ENCODE measurements around the gene TKFC.
A peak's percentile ranks its signal among the peaks of the same experiment; 100 is the strongest.
"Not testable (repeated sequence)": the region's sequence is repeated elsewhere in the genome, so short reads cannot be mapped to it uniquely, and the experiment has no call there.

The TKFC gene

DNA sequence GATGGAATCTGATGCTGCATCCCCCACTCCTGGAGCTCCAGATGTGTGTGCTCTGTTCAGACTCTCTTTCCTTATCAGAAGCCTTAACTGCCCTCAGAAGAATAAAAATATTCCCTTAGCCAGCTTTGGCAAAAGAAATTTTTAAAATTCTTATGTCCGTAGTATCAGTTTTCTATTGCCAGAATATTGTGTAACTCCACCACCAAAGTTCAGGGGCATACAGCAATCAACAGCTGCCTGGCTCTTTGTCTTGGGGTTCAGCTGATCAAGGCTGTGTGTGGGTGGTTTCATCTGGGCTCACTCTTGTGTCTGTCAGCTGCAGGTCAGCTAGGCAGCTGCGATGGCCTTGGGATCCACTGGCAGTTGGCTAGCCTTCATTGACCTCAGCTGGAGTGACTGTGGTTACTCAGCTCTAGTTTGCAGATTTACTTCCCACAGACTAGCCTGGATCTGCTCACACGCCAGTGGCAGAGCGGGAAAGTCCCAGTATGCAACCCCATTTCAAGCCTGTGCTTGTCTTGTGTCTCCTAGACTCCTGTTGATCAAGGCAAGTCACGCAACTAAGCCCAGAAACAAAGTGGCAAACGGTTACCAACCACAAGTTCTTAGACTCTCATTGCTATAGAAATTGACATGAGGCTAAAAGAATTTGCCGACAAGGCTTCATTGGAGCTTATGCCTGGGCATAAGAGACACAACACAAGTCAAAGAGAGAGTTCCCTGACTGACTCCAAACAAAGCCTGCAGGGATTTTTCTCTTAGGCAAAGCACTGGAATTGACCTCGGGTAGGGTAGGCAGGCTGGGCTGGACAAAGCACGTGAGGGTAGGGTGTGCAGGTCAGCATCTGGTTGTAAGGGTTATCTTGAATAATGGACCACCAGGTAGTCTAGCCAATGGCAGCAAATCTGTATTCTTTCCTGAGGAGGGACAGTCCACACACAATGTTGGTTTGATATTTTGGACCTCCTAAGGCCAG lies 36.6 kb downstream of the TKFC start:
- no peak for FAIRE-seq

DNA sequence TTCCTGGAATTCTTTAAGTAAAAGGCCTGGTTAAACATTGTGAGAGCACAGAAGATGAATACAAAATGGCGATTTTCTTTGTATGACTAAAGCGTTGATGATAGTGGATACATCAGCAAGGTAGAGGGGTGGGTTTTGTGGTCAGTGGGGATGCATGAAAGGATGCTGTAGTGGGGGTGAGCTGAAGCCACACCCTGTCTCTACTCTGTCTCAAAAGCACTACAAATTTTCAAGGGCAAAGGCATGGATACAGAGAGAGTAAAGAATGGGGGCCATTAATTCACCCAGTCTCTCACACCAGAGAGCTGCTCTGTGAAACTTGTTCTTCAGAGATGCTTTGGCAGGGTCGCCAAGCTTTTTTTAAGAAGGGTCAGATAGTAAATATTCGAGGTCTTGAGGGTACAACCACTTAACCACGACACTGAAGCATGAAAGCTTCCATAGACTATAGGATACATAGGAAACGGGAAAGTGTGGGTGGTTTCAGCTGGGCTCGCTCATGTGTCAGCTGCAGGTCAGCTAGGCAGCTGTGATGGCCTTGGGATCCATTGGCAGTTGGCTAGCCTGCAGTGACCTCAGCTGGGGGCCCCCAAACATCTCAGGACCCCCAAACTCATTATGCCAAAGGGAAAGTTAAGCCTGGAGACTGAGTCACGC lies 37.4 kb downstream of the TKFC start:
- no peak for FAIRE-seq

DNA sequence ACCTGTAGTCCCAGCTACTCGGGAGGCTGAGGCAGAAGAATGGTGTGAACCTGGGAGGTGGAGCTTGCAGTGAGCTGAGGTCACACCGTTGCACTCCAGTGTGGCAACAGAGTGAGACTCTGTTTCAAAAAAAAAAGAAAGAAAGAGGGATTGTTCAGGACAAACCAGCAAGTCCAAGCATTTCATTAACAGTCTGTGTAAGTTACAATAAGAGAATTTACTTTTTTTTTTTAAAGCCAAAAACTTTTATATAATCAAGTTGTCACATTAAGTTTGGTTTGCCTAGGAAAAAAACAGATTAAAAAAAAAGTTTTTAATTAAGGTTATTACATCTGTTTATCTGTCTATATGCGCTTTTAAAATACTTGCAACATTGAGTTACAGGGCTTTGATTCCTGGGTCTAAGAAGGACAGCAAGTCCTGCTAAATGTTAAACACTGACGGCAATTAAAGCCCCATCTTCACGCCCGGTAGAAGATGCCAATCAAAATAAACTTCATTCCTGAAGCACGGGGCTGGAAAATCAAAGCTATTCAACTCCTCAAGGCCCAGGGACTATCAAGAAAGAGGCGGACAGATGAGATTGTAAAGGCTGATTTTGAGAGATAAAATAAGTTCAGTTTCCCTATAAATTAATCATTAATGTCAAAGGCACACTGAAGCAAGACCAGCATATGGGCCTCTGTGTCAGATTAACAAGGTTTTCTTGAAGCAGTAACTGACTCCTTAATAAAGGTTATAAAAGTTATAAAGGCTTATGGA lies 39.8 kb downstream of the TKFC start:
- no peak for FAIRE-seq

DNA sequence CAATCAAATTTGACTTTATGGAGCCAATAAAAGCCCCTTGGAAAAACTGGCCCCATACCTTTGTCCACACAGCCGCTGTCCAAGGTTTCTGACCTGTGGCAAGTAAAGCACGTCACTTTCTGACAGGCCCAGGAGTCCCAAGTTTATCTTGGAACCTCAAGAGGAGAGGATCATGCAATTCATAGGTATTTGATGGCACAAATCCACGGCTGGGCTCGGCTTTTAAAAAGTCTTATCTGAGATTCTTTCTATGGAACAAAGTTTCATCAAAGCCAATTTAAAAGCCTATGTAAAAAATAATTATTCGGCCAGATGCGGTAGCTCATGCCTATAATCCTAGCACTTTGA lies 42.7 kb downstream of the TKFC start:
- FAIRE-seq, result no peak

DNA sequence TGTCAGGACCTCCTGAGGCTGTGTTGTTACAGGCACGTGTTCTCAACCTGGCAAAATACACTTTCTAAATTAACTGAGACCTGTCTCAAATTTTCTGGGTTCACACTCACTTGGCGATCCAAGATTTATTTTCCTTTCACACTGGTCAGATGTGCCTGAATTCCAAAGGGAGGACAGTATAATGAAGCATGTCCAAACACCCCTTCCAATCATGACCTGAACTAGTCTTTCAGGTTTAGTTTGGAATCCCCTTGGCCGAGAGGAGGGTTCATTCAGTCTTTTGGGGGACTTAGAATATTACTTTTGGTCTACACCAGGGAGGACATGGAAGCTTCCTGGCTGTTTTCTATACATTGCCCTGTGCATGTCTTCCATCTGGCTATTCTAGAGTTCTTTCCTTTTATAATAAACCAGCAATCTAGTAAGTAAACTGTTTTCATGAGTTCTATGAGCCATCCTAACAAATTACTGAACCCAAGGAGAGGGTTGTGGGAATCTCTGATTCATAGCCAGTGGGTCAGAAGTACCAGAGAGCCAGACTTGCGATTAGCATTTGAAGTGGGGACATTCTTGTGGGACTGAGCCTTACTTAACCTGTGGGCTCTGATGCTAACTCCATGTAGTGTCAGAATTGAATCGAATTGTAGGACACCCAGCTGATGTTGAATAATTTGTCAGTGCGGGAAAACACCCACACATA lies 44.6 kb downstream of the TKFC start:
- FAIRE-seq, result no peak

DNA sequence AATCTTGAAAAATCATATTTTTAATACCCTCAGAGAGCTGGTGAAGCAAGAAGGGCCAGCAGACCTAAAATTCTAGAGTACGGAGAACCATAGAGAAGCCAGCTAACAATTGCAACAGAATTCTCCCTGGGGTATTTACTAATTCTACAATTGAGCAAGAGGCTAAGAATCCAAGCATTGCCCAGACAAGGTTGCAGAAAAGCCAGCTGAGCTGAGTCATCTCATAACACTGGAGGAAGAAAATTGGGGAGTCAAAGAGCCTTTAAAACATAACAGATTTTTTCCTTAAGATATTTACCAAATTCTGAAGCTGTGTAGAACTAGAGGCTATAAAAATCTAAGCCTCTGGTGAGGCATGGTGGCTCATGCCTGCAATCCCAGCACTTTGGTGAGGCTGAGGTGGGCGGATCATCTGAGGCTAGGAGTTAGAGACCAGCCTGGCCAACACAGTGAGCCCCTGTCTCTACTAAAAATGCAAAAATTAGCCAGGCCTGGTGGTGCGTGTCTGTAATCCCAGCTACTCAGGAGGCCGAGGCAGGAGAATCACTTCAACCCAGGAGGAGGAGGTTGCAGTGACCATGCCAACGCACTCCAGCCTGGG lies 45.8 kb downstream of the TKFC start:
- FAIRE-seq, result peak; percentile 58

DNA sequence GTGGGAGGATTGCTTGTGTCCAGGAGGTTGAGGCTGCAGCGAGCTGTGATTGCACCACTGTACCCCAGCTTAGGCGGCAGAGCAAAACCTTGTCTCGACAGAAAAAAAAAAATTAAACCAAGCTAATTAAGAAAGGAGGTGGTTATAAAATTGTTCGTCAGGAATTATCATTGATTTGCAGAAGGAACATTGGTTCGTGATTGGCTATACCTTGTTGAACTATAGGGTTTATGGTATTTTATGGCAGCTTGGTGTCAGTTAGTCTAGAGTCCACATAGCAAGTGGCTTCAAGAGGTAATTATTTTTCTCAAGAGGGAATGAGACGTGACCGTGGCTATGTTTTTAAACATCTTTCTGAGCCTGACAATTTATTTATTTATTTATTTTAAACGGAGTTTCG lies 47.9 kb downstream of the TKFC start:
- no peak for FAIRE-seq

DNA sequence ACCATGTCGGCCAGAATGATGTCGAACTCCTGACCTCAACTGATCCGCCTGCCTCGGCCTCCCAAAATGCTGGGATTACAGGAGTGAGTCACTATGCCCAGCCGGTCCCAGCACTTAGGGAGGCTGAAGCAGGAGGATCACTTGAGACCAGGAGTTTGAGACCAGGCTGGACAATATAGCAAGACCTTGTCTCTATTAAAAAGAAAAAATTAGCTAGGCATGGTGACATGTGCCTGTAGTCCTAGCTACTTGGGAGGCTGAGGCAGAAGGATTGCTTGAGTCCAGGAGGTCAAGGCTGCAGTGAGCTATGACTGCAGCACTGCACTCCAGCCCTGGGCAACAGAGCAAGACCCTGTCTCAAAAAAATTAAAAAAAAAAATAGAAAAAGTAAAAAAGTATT lies 50.8 kb downstream of the TKFC start:
- not testable (repeated sequence) for FAIRE-seq

DNA sequence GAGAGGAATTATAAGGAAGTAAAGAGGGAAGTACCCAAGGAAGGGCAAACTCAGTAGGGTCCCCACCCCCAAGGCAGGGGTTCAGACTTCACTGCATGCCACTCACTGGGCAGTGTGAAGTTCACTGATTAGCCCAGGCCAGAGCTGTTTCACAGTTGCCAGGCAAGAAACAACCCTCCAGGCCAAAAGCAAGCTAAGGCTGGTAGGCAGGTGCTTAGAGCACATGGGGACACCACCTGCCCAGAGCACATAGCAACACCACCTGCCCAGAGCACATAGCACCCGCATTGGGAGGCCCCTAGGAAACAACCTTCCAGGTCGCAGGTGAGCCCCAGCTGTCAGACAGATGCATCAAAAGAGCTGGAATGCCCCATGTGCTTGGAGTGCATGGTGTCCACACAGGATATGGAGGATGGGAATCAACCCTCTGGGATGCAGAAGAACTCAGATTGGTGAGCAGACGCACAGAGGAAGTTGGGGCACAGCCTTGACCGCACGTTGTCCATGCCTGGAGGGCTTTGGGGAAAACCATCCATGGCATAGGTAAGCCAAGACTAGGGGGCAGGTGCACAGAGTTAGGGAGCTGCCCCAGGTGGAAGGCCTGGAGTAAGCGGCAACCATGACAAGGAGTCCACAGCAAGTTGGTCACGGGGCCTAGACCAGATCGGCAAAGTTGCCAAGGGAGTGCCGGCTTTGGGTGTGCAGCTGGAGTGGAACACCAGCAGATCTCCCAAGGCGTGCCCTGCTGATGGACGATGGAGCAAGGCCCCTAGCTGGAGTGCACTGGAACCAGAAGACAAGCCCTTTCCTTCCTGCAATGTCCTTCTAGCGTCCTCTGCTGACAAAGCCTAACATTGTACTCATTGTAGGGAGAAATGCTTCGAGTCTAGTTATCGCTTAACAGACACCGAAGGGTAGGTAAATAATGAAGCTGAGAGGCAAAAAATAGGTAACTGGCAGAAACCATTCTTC lies 51.5 kb downstream of the TKFC start:
- no peak for FAIRE-seq

DNA sequence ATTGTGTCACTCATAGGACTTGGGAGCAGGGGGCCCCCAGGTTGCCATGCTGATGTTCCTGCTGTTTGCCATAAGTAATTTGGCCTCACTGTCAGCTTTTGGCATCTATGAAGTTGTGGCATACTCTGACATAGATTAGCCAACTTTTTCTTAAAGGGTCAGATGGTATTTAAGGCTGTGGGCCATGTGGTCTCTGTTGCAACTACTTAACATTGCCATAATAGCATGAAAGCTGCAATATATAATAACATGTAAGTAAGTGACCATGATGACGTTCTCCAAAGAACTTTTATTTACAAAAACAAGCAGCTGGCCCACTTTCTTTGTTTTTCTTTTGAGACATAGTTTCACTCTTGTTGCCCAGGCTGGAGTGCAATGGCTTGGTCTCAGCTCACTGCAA lies 57.1 kb downstream of the TKFC start:
- FAIRE-seq, result no peak

DNA sequence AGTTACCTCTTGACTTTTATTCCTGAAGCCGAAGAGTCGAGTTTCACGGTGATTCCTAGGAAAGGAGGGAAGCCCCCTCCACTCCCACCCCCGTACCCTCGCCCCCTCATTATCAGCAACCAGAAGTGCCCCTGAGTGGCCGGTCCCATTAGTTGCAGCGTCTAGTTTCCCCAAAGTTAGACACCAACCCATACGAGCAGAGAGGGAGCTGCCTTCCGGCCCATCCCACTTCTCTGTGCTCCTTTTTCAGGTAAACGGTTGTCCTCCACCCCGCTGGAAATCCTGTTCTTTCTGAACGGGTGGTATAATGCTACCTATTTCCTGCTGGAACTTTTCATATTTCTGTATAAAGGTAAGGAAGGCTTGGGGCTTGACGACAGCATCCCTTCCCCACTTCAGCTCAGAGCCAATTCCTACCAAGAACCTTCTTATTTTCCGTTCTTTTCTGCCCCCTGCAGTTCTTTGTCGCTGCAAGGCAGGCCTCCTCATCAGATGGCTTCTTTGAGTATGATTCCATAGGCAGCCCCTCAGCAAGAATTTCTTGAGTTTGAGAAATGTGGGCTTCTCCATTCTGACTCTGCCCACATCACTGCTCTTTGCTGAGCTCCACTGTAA lies 60.1 kb downstream of the TKFC start:
- no peak for FAIRE-seq
